AG08396 (cell line): ENCODE results near the gene OR4Q3.
"Not testable (repeated sequence)": the region's sequence is repeated elsewhere in the genome, so short reads cannot be mapped to it uniquely, and the experiment has no call there.

ENCODE experiments used
- DNase-seq: peaks from one replicate; pipeline ENCODE4 v3.0.0; 2012; ENCODE audit warnings: low spot score, mixed read lengths

The OR4Q3 gene

DNA sequence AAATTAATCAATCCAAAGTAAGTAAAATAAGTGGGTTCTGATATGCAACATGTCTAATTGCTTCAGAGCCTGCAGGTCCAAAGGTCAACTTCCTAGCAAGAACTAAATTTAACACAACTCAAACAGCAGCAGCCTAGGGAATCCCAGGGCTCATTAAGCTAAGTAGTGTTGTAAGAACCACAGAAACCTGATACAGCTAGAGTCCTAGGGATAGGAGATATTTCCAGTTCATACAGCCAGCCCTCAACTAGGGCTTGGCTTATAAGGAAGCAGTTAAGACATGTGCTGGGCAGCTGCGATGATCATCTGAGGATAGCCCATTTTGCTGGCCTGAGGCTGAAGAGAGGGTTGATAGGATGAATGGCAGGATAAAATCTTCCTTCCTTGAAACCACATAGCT is at the start of gene OR4Q3:
OR4Q3 (plus strand) TSS at position 316 of the 400 bp plus-strand sequence.
- DNase-seq, result no peak

DNA sequence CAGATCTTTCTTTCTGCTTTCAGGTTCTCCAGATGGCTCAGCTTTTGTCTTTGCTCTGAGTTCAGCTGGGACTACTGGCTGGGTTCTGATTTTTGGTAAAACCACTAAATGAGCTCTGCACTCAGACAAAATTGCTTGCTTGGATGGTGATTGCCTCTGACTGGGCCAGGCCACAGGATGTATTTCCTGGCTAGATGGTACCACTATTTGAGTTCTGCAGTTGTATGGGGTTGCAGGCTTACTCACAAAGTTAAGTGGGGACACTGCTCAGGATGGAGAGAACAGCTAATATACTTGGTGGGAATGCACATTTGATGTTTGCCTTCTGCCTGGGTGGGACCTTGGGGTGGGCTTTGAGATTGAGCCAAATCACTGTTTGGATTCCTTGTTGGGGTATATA is 14.0 kb upstream of the OR4Q3 start:
- no peak for DNase-seq

DNA sequence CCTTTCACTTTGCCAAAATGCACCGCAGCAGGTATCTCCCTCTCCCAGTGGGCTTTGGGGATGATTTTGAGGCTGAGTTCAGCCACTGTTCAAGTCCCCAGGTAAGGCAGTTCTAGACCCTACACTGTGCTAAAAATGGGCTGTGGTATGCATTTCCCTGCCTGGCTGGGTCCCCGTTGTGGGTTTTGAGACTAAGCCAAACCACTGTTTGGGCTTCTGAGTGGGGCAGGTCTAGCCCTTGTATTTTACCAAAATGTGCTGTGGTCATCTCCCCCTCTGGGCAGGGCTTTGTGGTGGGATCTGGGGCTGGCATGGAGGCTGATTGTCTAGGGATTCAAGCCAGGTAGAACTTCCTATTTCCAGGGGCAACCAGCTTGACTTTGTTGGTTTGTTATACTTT is 13.6 kb upstream of the OR4Q3 start:
- no peak for DNase-seq

DNA sequence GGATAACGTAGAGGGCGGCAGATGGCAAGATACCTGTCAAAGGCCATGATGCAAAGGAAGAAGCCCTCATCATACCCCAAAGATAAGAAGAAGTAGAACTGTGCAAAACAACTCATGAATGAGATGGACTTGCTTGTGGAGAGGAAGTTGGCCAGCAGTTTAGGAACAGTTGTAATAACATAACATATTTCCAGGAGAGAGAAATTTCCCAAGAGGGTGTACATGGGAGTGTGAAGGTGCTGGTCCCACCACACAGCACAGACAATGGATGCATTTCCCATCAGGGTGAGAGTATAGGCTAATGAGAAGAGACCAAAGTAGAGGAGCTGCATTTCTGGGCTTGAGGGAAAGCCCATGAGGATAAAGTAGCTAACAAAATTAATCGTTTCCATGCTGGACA is 9.5 kb upstream of the OR4Q3 start:
- not testable (repeated sequence) for DNase-seq

DNA sequence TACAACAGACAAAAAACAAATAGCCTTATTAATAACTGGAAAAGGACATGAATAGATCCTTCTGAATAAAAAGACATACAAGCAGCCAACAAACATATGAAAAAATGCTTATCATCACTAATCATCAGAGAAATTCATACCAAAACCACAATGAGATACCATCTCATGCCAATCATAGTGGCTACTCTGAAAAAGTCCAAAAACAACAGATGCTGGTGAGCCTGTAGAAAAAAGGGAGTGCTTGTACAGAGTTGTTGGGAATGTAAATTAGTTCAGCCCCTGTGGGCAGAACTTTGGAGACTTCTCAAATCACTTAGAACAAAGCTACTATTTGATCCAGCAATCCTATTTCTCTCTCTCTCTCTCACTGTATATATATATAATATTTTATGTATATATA is 8.9 kb downstream of the OR4Q3 start:
- DNase-seq, result not testable (repeated sequence)

DNA sequence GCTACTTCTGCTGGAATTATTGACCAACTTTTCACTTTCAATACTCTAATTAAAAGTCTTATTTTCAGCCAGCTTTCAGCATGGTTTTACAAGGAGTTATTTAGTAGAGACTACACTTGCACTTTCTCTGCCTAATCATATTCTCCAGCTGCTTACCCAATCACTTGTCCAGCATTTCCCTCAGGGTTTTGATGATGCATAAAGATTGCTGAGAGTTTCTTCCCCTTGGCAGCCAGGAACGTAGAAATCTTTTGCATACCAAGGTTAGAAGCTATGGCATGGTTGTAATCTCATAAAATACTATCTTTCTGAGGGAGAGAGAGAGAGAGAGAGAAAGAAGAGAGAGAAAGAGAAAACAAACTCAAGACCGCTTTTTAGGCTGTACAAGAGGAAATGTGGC is 10.8 kb downstream of the OR4Q3 start:
- DNase-seq, result no peak

DNA sequence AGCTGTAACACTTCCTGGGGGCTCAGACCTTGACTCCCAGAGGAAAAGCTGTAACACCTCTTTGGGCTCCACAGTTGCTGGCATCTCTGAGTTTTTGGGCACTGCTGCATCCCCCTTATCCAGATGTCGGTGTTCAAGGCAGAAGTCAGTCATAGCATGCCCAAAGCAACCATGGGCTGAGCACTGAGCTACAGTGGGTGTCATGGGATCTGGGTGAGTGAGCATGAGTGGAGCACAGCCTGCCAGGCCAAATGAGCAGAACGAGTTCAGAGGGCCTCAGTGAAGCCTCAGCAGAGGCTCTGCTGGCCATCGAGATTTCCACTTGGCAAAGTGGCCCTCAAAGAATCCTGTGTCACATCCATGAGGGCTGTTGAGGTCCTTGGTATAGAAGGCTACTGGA is 28.1 kb downstream of the OR4Q3 start:
- DNase-seq, result not testable (repeated sequence)

DNA sequence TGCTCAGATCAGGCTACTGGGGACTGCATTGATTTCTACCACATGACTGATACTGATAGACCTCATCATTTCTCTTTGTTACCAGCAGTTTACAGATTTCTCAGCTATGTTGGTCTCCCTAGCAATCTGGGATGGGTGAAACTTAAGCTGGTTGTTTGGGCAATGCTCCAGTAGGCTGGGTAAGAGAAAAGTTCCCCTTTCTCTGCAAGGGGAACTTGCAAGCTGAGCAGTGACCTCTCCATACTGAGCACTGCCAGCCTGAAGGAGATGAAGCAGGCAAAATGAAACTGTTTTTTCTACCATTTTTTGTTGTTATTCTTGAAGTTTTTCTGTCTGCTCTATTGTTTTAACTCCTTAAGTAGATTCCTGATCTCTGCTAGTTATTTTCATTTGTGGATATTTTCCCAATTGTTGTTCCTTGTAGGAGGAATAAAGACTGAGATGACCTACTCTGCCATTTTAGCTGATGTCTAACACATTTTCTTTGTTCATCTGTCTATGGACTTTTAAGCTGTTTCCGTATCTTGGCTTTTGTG is 28.6 kb downstream of the OR4Q3 start:
- no peak for DNase-seq

DNA sequence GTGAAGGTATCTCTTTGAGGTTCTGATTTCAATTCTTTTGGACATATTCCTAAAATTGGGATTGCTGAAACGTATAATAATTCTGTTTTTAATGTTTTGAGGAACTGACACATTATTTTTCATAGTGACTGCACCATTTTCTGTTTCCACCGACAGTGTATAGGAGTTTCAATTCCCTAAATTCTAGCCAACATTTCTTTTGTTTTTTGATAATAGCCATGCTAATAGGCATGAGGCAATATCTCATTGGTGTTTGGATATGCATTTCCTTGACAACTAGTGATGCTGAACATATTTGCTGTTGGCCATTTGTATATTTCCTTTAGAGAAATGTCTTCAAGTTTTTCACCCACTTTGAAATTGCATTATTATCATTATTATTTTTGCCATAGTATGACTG is 29.1 kb downstream of the OR4Q3 start:
- DNase-seq, result not testable (repeated sequence)

DNA sequence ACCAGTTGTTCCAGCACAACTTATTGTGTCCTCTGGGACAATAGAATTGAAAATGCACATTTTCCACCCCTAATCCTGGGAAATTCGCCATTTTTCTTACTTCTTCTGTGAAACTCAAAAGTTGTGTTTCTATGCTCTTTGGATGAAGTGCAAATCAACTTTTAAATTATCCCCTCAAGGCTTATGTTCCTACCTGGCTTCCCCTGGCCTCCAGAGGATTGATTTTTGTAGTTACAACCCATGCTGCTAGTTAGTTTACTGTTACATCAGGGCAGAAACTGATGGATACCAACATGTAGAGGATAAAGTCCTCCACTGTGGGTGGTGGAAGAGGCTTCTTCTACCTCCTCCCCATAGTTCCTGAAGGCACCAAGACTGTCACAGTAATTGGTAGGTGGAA is 29.8 kb downstream of the OR4Q3 start, which contains the start of gene OR4M1:
OR4M1 (plus strand) TSS at position 301 of the 400 bp plus-strand sequence. CDS start 6,819 bp downstream, outside the sequence.
- not testable (repeated sequence) for DNase-seq

DNA sequence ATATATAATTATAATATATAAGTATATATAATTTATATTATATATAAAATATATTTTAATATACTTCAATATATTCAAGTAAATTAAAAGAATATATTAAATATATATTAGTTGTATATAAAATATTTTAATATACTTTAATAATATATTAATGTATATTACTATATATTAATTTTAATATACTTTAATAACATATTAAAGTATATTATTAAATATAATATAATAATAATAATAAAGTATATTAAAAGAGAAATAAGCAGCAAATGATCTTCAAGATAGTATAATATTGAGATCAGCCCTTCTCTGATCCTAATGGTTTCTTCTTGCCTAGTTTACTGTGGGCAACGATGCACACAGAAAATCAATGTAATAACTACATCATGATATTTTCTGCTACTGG is 32.2 kb downstream of the OR4Q3 start:
- no peak for DNase-seq

DNA sequence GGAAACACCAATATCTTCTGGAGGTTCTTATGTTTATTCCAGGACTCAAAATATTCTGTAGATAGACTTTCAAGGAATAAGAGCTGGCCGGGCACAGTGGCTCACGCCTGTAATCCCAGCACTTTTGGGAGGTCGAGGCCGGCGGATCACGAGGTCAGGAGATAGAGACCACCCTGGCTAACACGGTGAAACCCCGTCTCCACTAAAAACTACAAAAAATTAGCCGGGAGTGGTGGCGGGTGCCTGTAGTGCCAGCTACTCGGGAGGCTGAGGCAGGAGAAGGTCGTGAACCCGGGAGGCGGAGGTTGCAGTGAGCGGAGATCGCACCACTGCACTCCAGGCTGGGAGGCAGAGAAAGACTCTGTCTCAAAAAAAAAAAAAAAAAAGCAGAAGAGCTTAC is 42.5 kb downstream of the OR4Q3 start:
- not testable (repeated sequence) for DNase-seq

DNA sequence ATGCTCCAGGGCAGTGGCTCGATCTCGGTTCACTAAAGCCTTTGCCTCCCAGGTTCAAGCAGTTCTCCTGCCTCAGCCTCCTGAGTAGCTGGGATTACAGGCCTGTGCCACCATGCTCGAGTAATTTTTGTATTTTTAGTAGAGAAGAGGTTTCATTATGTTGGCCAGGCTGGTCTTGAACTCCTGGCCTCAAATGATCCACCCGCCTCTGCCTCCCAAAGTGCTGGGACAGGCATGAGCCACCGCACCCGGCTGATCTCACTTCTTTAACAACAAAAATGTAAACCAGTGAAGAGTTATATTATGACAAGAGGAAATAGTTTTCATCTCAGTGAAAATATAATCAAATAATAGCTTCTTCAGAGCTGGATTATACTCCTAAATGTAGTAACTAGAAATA is 43.9 kb downstream of the OR4Q3 start:
- not testable (repeated sequence) for DNase-seq

DNA sequence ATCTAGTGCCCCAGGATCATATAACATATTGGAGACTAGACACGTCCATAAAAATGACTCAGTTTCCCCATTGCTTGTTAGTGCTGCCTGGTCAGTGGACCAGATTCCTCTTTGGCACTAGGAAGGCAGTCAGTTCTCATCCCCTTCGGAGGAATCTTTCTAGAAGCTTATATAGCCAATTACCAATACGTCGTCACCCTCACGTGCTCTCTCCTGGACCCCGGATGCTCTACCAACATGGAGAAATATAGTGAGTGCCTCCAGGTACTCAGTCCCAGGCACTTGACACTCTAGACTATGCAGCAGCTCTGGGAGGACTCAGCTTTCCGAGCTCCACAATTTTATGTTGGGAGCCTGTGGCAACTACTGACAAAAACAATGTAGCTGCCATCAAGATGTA is 44.8 kb downstream of the OR4Q3 start:
- DNase-seq, result not testable (repeated sequence)

DNA sequence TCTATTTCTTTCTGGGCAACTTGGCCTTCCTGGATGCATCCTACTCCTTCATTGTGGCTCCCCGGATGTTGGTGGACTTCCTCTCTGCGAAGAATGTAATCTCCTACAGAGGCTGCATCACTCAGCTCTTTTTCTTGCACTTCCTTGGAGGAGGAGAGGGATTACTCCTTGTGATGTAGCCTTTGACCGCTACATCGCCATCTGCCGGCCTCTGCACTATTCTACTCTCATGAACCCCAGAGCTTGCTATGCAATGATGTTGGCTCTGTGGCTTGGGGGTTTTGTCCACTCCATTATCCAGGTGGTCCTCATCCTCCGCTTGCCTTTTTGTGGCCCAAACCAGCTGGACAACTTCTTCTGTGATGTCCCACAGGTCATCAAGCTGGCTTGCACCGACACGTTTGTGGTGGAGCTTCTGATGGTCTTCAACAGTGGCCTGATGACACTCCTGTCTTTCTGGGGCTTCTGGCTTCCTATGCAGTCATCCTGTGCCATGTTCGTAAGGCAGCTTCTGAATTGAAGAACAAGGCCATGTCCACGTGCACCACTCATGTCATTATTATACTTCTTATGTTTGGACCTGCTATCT is 53.2 kb downstream of the OR4Q3 start:
- DNase-seq, result not testable (repeated sequence)
